ENCODE results near the gene PAK3. TPM values are rescaled to one million over a fixed set of nuclear protein-coding genes. Genes with fewer than 3 reads are reported as not detected.

PAK3 gene
- total and polyA plus RNA-seq, 4 donors, result 0.10 to 1.4 (median 0.66) TPM

GRCh38 chrX:111182997-111183396 lies 87.0 kb downstream of the PAK3 start:
- DNase-seq, result no peak
- Histone ChIP-seq H3K4me3 (no peak overlapping the region), H3K27ac (ENCODE audit: low read depth in 1 of 2, low read length in 1 of 2) (no peak overlapping the region), H3K9me3 (ENCODE audit: control insufficient read depth in 4 of 4, insufficient read depth in 3 of 4, low read length in 3 of 4) (no peaks in the 10 kb centered on the region), H3K4me1 (ENCODE audit: control insufficient read depth in 5 of 5, insufficient read depth in 5 of 5, low read length in 5 of 5) (no peaks in the 10 kb centered on the region), H3K36me3 (ENCODE audit: control insufficient read depth in 4 of 4, insufficient read depth in 4 of 4, low read length in 4 of 4) (no peaks in the 10 kb centered on the region), H3K27me3 (ENCODE audit: control insufficient read depth in 3 of 3, insufficient read depth in 3 of 3, low read length in 2 of 3) (peaks cover 0 to 43% (median 5%) of the 10 kb centered on the region in 3 donors), H3K9ac (ENCODE audit: insufficient read depth in 1 of 2, low read length in 2 of 2) (no peak overlapping the region)
- TF ChIP-seq CTCF (IDR thresholded peaks at IDR 0.05; ENCODE audit: control extremely low read depth, extremely low read depth), result no peak
- ATAC-seq (ENCODE audit: insufficient read depth, low FRiP score), result no peak

- Histone ChIP-seq H3K27me3 (ENCODE audit: control insufficient read depth in 3 of 3, insufficient read depth in 3 of 3, low read length in 2 of 3) (peaks cover 0 to 46% (median 9%) of the 10 kb centered on the region in 3 donors), H3K9me3 (ENCODE audit: control insufficient read depth in 4 of 4, insufficient read depth in 3 of 4, low read length in 3 of 4) (no peaks in the 10 kb centered on the region), H3K4me3 (no peak overlapping the region), H3K36me3 (ENCODE audit: control insufficient read depth in 4 of 4, insufficient read depth in 4 of 4, low read length in 4 of 4) (no peaks in the 10 kb centered on the region), H3K4me1 (ENCODE audit: control insufficient read depth in 5 of 5, insufficient read depth in 5 of 5, low read length in 5 of 5) (no peaks in the 10 kb centered on the region), H3K9ac (ENCODE audit: insufficient read depth in 1 of 2, low read length in 2 of 2) (no peak overlapping the region), H3K27ac (ENCODE audit: low read depth in 1 of 2, low read length in 1 of 2) (no peak overlapping the region)
- 71 to 90% methylated on average over 2 of the region's 2 CpGs for whole genome bisulfite sequencing, 2 donors
- TF ChIP-seq CTCF (IDR thresholded peaks at IDR 0.05; ENCODE audit: control extremely low read depth, extremely low read depth), result no peak
- DNase-seq (no peak), ATAC-seq (ENCODE audit: insufficient read depth, low FRiP score) (no peak)
Observed at GRCh38 chrX:111191598-111191997, 95.6 kb downstream of the PAK3 start.

- no peaks in the 10 kb centered on the region for H3K4me1 ChIP-seq (ENCODE audit: control insufficient read depth in 5 of 5, insufficient read depth in 5 of 5, low read length in 5 of 5)
- H3K9ac ChIP-seq (ENCODE audit: insufficient read depth in 1 of 2, low read length in 2 of 2), result no peak overlapping the region
- 57 to 73% methylated on average over 2 of the region's 2 CpGs for WGBS, 2 donors
- TF ChIP-seq CTCF (IDR thresholded peaks at IDR 0.05; ENCODE audit: control extremely low read depth, extremely low read depth), result no peak
- ATAC-seq (ENCODE audit: insufficient read depth, low FRiP score) (no peak), DNase-seq (no peak)
- no peaks in the 10 kb centered on the region for H3K9me3 ChIP-seq (ENCODE audit: control insufficient read depth in 4 of 4, insufficient read depth in 3 of 4, low read length in 3 of 4)
- peaks cover 0 to 46% (median 14%) of the 10 kb centered on the region in 3 donors for H3K27me3 ChIP-seq (ENCODE audit: control insufficient read depth in 3 of 3, insufficient read depth in 3 of 3, low read length in 2 of 3)
- H3K36me3 ChIP-seq (ENCODE audit: control insufficient read depth in 4 of 4, insufficient read depth in 4 of 4, low read length in 4 of 4), result no peaks in the 10 kb centered on the region
- H3K27ac ChIP-seq (ENCODE audit: low read depth in 1 of 2, low read length in 1 of 2), result no peak overlapping the region
- H3K4me3 ChIP-seq, result no peak overlapping the region
Observed at GRCh38 chrX:111199505-111199904, 103.5 kb downstream of the PAK3 start.

- no peak overlapping the region for H3K4me3 ChIP-seq
- no peaks in the 10 kb centered on the region for H3K9me3 ChIP-seq (ENCODE audit: control insufficient read depth in 4 of 4, insufficient read depth in 3 of 4, low read length in 3 of 4)
- TF ChIP-seq CTCF (IDR thresholded peaks at IDR 0.05; ENCODE audit: control extremely low read depth, extremely low read depth), result no peak
- 72 to 94% methylated on average over 3 of the region's 3 CpGs for WGBS, 2 donors
- no peak for DNase-seq
- no peak overlapping the region for H3K9ac ChIP-seq (ENCODE audit: insufficient read depth in 1 of 2, low read length in 2 of 2)
- no peak for ATAC-seq (ENCODE audit: insufficient read depth, low FRiP score)
- no peaks in the 10 kb centered on the region for H3K36me3 ChIP-seq (ENCODE audit: control insufficient read depth in 4 of 4, insufficient read depth in 4 of 4, low read length in 4 of 4)
- no peak overlapping the region for H3K27ac ChIP-seq (ENCODE audit: low read depth in 1 of 2, low read length in 1 of 2)
- H3K4me1 ChIP-seq (ENCODE audit: control insufficient read depth in 5 of 5, insufficient read depth in 5 of 5, low read length in 5 of 5), result no peaks in the 10 kb centered on the region
- H3K27me3 ChIP-seq (ENCODE audit: control insufficient read depth in 3 of 3, insufficient read depth in 3 of 3, low read length in 2 of 3), result peaks cover 0 to 42% (median 14%) of the 10 kb centered on the region in 3 donors
Observed at GRCh38 chrX:111200327-111200726, 104.3 kb downstream of the PAK3 start.
